PC-3 (cell line): ENCODE results near the gene MTMR1. TPM values are rescaled to one million over a fixed set of nuclear protein-coding genes. Genes with fewer than 3 reads are reported as not detected.

ENCODE experiments used
- ATAC-seq: fragments of 200-7000 bp; cut with Tn5 transposase; 2 replicates; pipeline ENCODE4 v1.9.1; 2020; ENCODE audit warnings: mild to moderate bottlenecking, moderate library complexity
- BruUV-seq: library from RNA; stranded (reverse); fragments of 400-500 nt; replicated peaks from 2 replicates; lab custom pipeline; 2021; lab: Mats Ljungman, UMichigan
- CTCF ChIA-PET: fragments of 300-600 bp; sonication (Branson Sonifier 250); formaldehyde crosslinking; loops from one replicate; lab custom pipeline; 2022; ENCODE audit warnings: antibody characterized with exemption; lab: Charles Lee
- POLR2A ChIA-PET: fragments of 300-600 bp; sonication (Branson Sonifier 250); formaldehyde crosslinking; loops from one replicate; lab custom pipeline; 2022; ENCODE audit warnings: antibody characterized with exemption; ENCODE audit not compliant: unreplicated experiment; lab: Charles Lee
- DNase-seq: peaks from one replicate; pipeline ENCODE4 v3.0.0-alpha.2; 2015
- H2AFZ ChIP-seq: fragments of 300-600 bp; sonication (generic); 2 replicates; pipeline ENCODE4 v1.6.0; 2016; ENCODE audit warnings: antibody characterized with exemption, low read length
- H3F3A ChIP-seq: fragments of 300-600 bp; sonication (generic); one replicate; pipeline ENCODE4 v1.6.0; 2017; ENCODE audit warnings: antibody characterized with exemption, low read length, control low read depth, mild to moderate bottlenecking; ENCODE audit not compliant: unreplicated experiment
- H3K27ac ChIP-seq: fragments of 300-600 bp; sonication (generic); 2 replicates; pipeline ENCODE4 v1.5.1; 2016; ENCODE audit warnings: mild to moderate bottlenecking, low read length
- H3K27me3 ChIP-seq: fragments of 300-600 bp; sonication (generic); 2 replicates; pipeline ENCODE4 v1.6.1; 2016; ENCODE audit warnings: low read length, mixed read lengths
- H3K36me3 ChIP-seq: fragments of 300-600 bp; sonication (generic); 2 replicates; pipeline ENCODE4 v1.6.1; 2016; ENCODE audit warnings: low read depth, mixed run types, low read length, mixed read lengths
- H3K4me1 ChIP-seq: fragments of 300-600 bp; sonication (generic); 2 replicates; pipeline ENCODE4 v1.5.1; 2016; ENCODE audit warnings: low read length; ENCODE audit not compliant: insufficient read depth
- H3K4me2 ChIP-seq: fragments of 300-600 bp; sonication (generic); 2 replicates; pipeline ENCODE4 v1.6.0; 2016; ENCODE audit warnings: low read length
- H3K4me3 ChIP-seq: fragments of 300-600 bp; sonication (generic); 2 replicates; pipeline ENCODE4 v1.5.1; 2016; ENCODE audit warnings: mild to moderate bottlenecking, low read length, mixed read lengths
- H3K79me2 ChIP-seq: fragments of 300-600 bp; sonication (generic); 2 replicates; pipeline ENCODE4 v1.6.1; 2017; ENCODE audit warnings: low read length, mixed read lengths
- H3K9ac ChIP-seq: fragments of 300-600 bp; sonication (generic); 2 replicates; pipeline ENCODE4 v1.6.0; 2016; ENCODE audit warnings: mild to moderate bottlenecking, low read length
- H3K9me2 ChIP-seq: fragments of 300-600 bp; sonication (generic); replicated peaks from 2 replicates; pipeline ENCODE4 v1.6.1; 2016; ENCODE audit warnings: mixed run types, low read length, mixed read lengths
- H3K9me3 ChIP-seq: fragments of 300-600 bp; sonication (generic); 2 replicates; pipeline ENCODE4 v1.6.1; 2016; ENCODE audit warnings: low read length, mixed read lengths
- H4K20me1 ChIP-seq: fragments of 300-600 bp; sonication (generic); 2 replicates; pipeline ENCODE4 v1.6.1; 2016; ENCODE audit warnings: low read length, mixed read lengths
- CTCF ChIP-seq: fragments of 300-600 bp; sonication (generic); conservative IDR thresholded peaks from 2 replicates; pipeline ENCODE4 v1.5.1; 2017; ENCODE audit warnings: antibody characterized with exemption, low read depth, mild to moderate bottlenecking, low read length
- EZH2 ChIP-seq: fragments of 300-600 bp; sonication (generic); IDR thresholded peaks from one replicate; pipeline ENCODE4 v1.6.1; 2017; ENCODE audit warnings: antibody characterized with exemption, mild to moderate bottlenecking, low read length; ENCODE audit not compliant: unreplicated experiment
- EZH2phosphoT487 ChIP-seq: fragments of 300-600 bp; sonication (generic); IDR thresholded peaks from 2 replicates; pipeline ENCODE4 v1.6.1; 2018; ENCODE audit warnings: mild to moderate bottlenecking, antibody characterized with exemption, low read length, borderline replicate concordance
- intact Hi-C: fragments of 100-400 bp; cut with micrococcal nuclease; formaldehyde crosslinking; loops from 2 replicates; pipeline ENCODE4 v1.9.0; 2023
- total RNA-seq: library from RNA; depleted of rRNA; stranded (reverse); fragments of >200 nt; gene quantifications from 2 replicates; pipeline ENCODE4 v1.2.3, GENCODE V29; 2014

Gene MTMR1
- total RNA-seq, 1 experiment from 2014 or later = 31.8 TPM

- H3K9me3 ChIP-seq = no peaks in the 10 kb centered on the region
- no peaks in the 10 kb centered on the region for H3K36me3 ChIP-seq
- ChIA-PET CTCF (no interaction called here), POLR2A (no interaction called here)
- H3K9ac ChIP-seq = no peak overlapping the region
- no peaks in the 10 kb centered on the region for H3K27me3 ChIP-seq
- H3F3A ChIP-seq = no peaks in the 10 kb centered on the region
- H2AFZ ChIP-seq = no peak overlapping the region
- H3K4me2 ChIP-seq = no peak overlapping the region
- intact Hi-C loops = no loop called here
- 0 out of 2 replicates have a peak, but pooled peaks cover 7% of the 10 kb centered on the region for H3K4me1 ChIP-seq
- H3K27ac ChIP-seq = no peak overlapping the region
- no peak overlapping the region for H3K4me3 ChIP-seq
- no peak for ATAC-seq
- no TSS peak for BruUV-seq
- no peaks in the 10 kb centered on the region for H3K79me2 ChIP-seq
- no peaks in the 10 kb centered on the region for H3K9me2 ChIP-seq
- no peaks in the 10 kb centered on the region for H4K20me1 ChIP-seq
- no peak for DNase-seq
- TF ChIP-seq EZH2phosphoT487 (no peak), EZH2 (no peak), CTCF (no peak)
Observed at GRCh38 chrX:150651906-150652305, 41.3 kb upstream of the MTMR1 start.

- Histone ChIP-seq H3K9me2 (no peaks in the 10 kb centered on the region), H4K20me1 (no peaks in the 10 kb centered on the region), H3K9me3 (no peaks in the 10 kb centered on the region), H2AFZ (no peak overlapping the region), H3K4me2 (no peak overlapping the region), H3K27ac (no peak overlapping the region), H3K9ac (no peak overlapping the region), H3K4me3 (no peak overlapping the region), H3K36me3 (no peaks in the 10 kb centered on the region), H3K4me1 (0 out of 2 replicates have a peak, but pooled peaks cover 7% of the 10 kb centered on the region), H3F3A (no peaks in the 10 kb centered on the region), H3K79me2 (no peaks in the 10 kb centered on the region), H3K27me3 (no peaks in the 10 kb centered on the region)
- ATAC-seq (peak; percentile 15; the same call in 1 of the 2 replicates), DNase-seq (peak; percentile 10)
- intact Hi-C loops = no loop called here
- CTCF ChIA-PET = no interaction called here
- BruUV-seq = no TSS peak
- POLR2A ChIA-PET = no interaction called here
- TF ChIP-seq CTCF (no peak), EZH2 (no peak), EZH2phosphoT487 (no peak)
Observed at GRCh38 chrX:150655788-150656187, 37.4 kb upstream of the MTMR1 start.

DNA sequence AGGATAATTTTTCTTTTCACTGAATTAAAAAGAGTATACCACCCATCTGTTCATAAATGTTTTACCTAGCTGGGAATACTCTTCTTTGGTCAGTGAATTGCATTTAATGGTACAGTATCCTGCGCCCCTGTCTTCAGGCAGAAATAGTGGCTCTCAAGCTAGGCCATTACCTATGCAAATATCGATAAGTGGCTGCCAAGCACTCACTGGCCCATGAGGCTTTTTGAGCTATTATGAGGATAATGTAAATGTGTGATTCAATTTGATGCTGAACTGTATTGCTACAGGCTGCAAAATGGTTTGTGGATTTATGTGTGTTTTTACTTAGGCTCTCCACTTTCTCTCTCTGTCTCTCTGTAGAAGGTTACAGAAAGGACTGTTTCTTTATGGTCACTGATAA lies 30.1 kb upstream of the MTMR1 start:
- no peak overlapping the region for H3K9ac ChIP-seq
- ATAC-seq (no peak), DNase-seq (no peak)
- CTCF ChIA-PET = no interaction called here
- no peaks in the 10 kb centered on the region for H4K20me1 ChIP-seq
- no TSS peak for BruUV-seq
- no peaks in the 10 kb centered on the region for H3K4me1 ChIP-seq
- TF ChIP-seq CTCF (no peak), EZH2phosphoT487 (no peak), EZH2 (no peak)
- no peaks in the 10 kb centered on the region for H3K9me2 ChIP-seq
- no peak overlapping the region for H3K4me2 ChIP-seq
- intact Hi-C loops = no loop called here
- no peak overlapping the region for H3K27ac ChIP-seq
- POLR2A ChIA-PET = no interaction called here
- no peak overlapping the region for H2AFZ ChIP-seq
- H3K36me3 ChIP-seq = no peaks in the 10 kb centered on the region
- no peaks in the 10 kb centered on the region for H3K79me2 ChIP-seq
- H3K9me3 ChIP-seq = no peaks in the 10 kb centered on the region
- H3K27me3 ChIP-seq = no peaks in the 10 kb centered on the region
- no peak overlapping the region for H3K4me3 ChIP-seq
- no peaks in the 10 kb centered on the region for H3F3A ChIP-seq
